Dendritic cell treated with granulocyte-macrophage colony-stimulating factor and Interleukin-4, amounts not matched to agents 40 ng/mL and 50 ng/mL, for 4 days (primary cell): Measurements from ENCODE around the gene NHERF2.
"Not testable (repeated sequence)": the region's sequence is repeated elsewhere in the genome, so short reads cannot be mapped to it uniquely, and the experiment has no call there.

ENCODE experiments used
- H3K27ac Mint-ChIP-seq: one replicate; pipeline ENCODE4 v1.8.0; 2022; ENCODE audit warnings: mild to moderate bottlenecking, mixed read lengths
- H3K27me3 Mint-ChIP-seq: one replicate; pipeline ENCODE4 v1.8.0; 2022; ENCODE audit warnings: mild to moderate bottlenecking, mixed read lengths
- H3K36me3 Mint-ChIP-seq: one replicate; pipeline ENCODE4 v1.8.0; 2022; ENCODE audit warnings: low read depth, mixed read lengths
- H3K4me1 Mint-ChIP-seq: one replicate; pipeline ENCODE4 v1.8.0; 2022; ENCODE audit warnings: low read depth, mixed read lengths
- H3K4me3 Mint-ChIP-seq: one replicate; pipeline ENCODE4 v1.8.0; 2022; ENCODE audit warnings: mild to moderate bottlenecking, moderate library complexity, mixed read lengths
- H3K9me3 Mint-ChIP-seq: one replicate; pipeline ENCODE4 v1.8.0; 2022; ENCODE audit warnings: mixed read lengths
- intact Hi-C: fragments of 100-400 bp; cut with micrococcal nuclease; formaldehyde crosslinking; loops from one replicate; pipeline ENCODE4 v1.15.0; 2022

NHERF2 gene

GRCh38 chr16:2033057-2033908 lies 6.6 kb downstream of the NHERF2 start:
- intact Hi-C loops, result no loop called here
- Mint-ChIP-seq H3K4me3 (peak overlapping the region; percentile 58), H3K9me3 (no peaks in the 10 kb centered on the region)

GRCh38 chr16:2033909-2034695 lies 7.4 kb downstream of the NHERF2 start:
- peak overlapping the region; percentile 58 for H3K4me3 Mint-ChIP-seq
- H3K36me3 Mint-ChIP-seq, intact Hi-C loops, H3K9me3 Mint-ChIP-seq: not testable (repeated sequence)
- H3K27me3 Mint-ChIP-seq, result peaks cover 51% of the 10 kb centered on the region
- peak overlapping the region; percentile 63 for H3K27ac Mint-ChIP-seq
- H3K4me1 Mint-ChIP-seq, result peaks cover 28% of the 10 kb centered on the region

More at GRCh38 chr16:2033057-2033908, 6.6 kb downstream of the NHERF2 start:
- Mint-ChIP-seq H3K36me3 (no peaks in the 10 kb centered on the region), H3K27me3 (peaks cover 59% of the 10 kb centered on the region), H3K4me1 (peaks cover 26% of the 10 kb centered on the region), H3K27ac (peak overlapping the region; percentile 63)

- H3K27me3 Mint-ChIP-seq, result peaks cover 45% of the 10 kb centered on the region
- peaks cover 34% of the 10 kb centered on the region for H3K4me1 Mint-ChIP-seq
- no peak overlapping the region for H3K4me3 Mint-ChIP-seq
- intact Hi-C loops, result no loop called here
- no peaks in the 10 kb centered on the region for H3K36me3 Mint-ChIP-seq
- H3K9me3 Mint-ChIP-seq, result no peaks in the 10 kb centered on the region
- no peak overlapping the region for H3K27ac Mint-ChIP-seq
Observed at GRCh38 chr16:2034696-2035430, 8.2 kb downstream of the NHERF2 start.

GRCh38 chr16:2035431-2036199 lies 8.9 kb downstream of the NHERF2 start:
- Mint-ChIP-seq H3K4me1 (peaks cover 34% of the 10 kb centered on the region), H3K27ac (no peak overlapping the region)

GRCh38 chr16:2036200-2036966 lies 9.7 kb downstream of the NHERF2 start:
- peaks cover 34% of the 10 kb centered on the region for H3K4me1 Mint-ChIP-seq
- intact Hi-C loops, result no loop called here
- H3K36me3 Mint-ChIP-seq, result no peaks in the 10 kb centered on the region
- no peak overlapping the region for H3K4me3 Mint-ChIP-seq
- H3K27me3 Mint-ChIP-seq, result peaks cover 38% of the 10 kb centered on the region
- H3K9me3 Mint-ChIP-seq, result no peaks in the 10 kb centered on the region
- no peak overlapping the region for H3K27ac Mint-ChIP-seq

More at GRCh38 chr16:2035431-2036199, 8.9 kb downstream of the NHERF2 start:
- H3K9me3 Mint-ChIP-seq, result no peaks in the 10 kb centered on the region
- peaks cover 43% of the 10 kb centered on the region for H3K27me3 Mint-ChIP-seq
- H3K4me3 Mint-ChIP-seq, result no peak overlapping the region
- no peaks in the 10 kb centered on the region for H3K36me3 Mint-ChIP-seq
- intact Hi-C loops, result no loop called here

- Mint-ChIP-seq H3K4me1 (peaks cover 34% of the 10 kb centered on the region), H3K27me3 (peaks cover 33% of the 10 kb centered on the region), H3K9me3 (no peaks in the 10 kb centered on the region), H3K36me3 (no peaks in the 10 kb centered on the region), H3K27ac (no peak overlapping the region), H3K4me3 (no peak overlapping the region)
- intact Hi-C loops, result no loop called here
Observed at GRCh38 chr16:2037115-2037514, 10.4 kb downstream of the NHERF2 start.

- no peaks in the 10 kb centered on the region for H3K9me3 Mint-ChIP-seq
- peaks cover 28% of the 10 kb centered on the region for H3K4me1 Mint-ChIP-seq
- H3K27me3 Mint-ChIP-seq, result peaks cover 26% of the 10 kb centered on the region
- intact Hi-C loops, result no loop called here
- no peak overlapping the region for H3K27ac Mint-ChIP-seq
- no peak overlapping the region for H3K4me3 Mint-ChIP-seq
- H3K36me3 Mint-ChIP-seq, result no peaks in the 10 kb centered on the region
Observed at GRCh38 chr16:2037647-2038381, 11.1 kb downstream of the NHERF2 start.

GRCh38 chr16:2038382-2039231 lies 11.9 kb downstream of the NHERF2 start:
- Mint-ChIP-seq H3K4me1 (peaks cover 28% of the 10 kb centered on the region), H3K27me3 (peaks cover 20% of the 10 kb centered on the region), H3K36me3 (peaks cover 7% of the 10 kb centered on the region), H3K4me3 (no peak overlapping the region), H3K9me3 (no peaks in the 10 kb centered on the region), H3K27ac (no peak overlapping the region)
- intact Hi-C loops, result no loop called here

- peaks cover 7% of the 10 kb centered on the region for H3K36me3 Mint-ChIP-seq
- H3K4me1 Mint-ChIP-seq, result peaks cover 32% of the 10 kb centered on the region
- intact Hi-C loops, result no loop called here
- peaks cover 16% of the 10 kb centered on the region for H3K27me3 Mint-ChIP-seq
- no peak overlapping the region for H3K4me3 Mint-ChIP-seq
- H3K27ac Mint-ChIP-seq, result no peak overlapping the region
- H3K9me3 Mint-ChIP-seq, result no peaks in the 10 kb centered on the region
Observed at GRCh38 chr16:2039274-2040031, 12.8 kb downstream of the NHERF2 start.

- Mint-ChIP-seq H3K27ac (no peak overlapping the region), H3K27me3 (peaks cover 10% of the 10 kb centered on the region), H3K4me3 (no peak overlapping the region), H3K9me3 (no peaks in the 10 kb centered on the region), H3K4me1 (peaks cover 38% of the 10 kb centered on the region), H3K36me3 (peaks cover 7% of the 10 kb centered on the region)
- intact Hi-C loops, result no loop called here
Observed at GRCh38 chr16:2040041-2040786, 13.5 kb downstream of the NHERF2 start.
